GM20431 (cell line): Measurements from ENCODE around the gene NEDD4L.

Experiments
- in situ Hi-C: fragments of 300-500 bp; cut with MseI, MboI; formaldehyde crosslinking; loops from one replicate; pipeline ENCODE4 v1.15.0; 2020; ENCODE audit warnings: low sequenced_read_pairs; ENCODE audit not compliant: unreplicated experiment

Gene NEDD4L

DNA sequence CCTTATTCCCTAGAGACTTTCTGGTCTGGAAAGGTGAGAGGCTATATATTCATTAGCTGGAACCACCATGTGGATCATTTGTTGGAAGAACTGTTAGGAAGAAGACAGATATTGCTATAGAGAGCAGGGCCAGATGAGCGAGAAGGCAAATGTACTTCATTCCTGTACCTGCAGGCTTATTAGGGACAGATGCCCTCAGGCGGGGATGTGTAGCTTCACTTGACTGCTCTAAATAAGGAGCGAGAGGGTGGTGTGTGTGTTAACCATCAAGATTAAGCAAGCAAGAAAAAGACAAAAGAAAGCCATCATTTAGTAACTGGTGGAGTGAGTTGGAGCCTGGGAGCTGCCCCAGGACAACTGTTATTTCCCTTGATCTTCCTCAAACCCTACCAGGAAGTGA is 36.4 kb downstream of the NEDD4L start:
- in situ Hi-C loops, result no loop called here

DNA sequence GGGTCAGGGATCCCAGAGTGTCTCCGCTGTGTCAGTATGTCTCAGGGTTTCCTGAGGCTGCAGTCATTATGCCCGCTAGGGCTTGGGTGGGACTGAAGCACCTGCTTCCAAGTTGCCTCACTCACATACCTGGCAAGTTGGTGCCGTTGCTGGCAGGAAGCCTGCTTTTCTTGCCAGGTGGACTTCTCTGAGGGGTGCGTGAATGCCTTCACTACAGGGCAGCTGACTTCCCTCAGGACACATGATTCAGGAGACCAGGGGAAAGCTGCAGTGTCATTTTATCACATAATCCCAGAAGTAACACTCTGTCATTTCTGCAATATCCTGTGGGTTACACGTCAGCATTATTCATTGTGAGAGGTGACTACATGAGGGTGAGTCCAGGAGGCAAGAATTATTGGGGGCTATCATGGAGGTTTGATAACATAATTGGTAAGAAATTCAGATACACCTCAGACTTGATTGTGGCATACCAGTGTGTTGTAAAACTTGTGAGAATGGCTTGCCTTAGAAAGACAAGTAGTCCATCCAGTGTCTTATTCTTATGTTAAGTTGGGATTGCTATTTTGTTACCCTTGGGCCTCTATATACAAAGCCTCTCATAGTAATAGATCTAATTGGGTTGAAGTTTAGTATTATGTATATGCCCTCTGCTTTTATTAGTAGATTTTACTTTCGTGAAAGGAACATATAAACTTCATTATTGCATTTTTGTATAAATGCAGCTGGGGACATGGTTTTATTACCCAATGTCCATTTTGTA is 44.1 kb downstream of the NEDD4L start:
- in situ Hi-C loops, result no loop called here

DNA sequence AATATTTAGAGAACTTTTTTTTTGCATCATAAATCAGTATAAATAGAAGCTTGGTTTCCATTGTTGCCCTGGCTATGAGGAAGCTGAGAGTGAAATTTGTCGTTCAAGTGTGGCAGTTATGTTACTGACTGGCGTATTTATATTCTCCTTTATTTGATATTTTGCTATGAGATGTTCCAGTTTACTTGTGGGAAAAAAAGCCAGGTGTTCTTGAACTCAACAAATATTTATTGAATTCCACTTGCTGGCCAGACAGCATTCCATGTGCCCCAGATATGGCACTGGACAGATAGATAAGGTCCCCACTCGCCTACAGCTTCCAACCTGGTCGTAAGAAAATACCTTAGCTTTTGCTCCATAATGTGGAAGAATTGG is 44.7 kb downstream of the NEDD4L start:
- in situ Hi-C loops, result no loop called here

DNA sequence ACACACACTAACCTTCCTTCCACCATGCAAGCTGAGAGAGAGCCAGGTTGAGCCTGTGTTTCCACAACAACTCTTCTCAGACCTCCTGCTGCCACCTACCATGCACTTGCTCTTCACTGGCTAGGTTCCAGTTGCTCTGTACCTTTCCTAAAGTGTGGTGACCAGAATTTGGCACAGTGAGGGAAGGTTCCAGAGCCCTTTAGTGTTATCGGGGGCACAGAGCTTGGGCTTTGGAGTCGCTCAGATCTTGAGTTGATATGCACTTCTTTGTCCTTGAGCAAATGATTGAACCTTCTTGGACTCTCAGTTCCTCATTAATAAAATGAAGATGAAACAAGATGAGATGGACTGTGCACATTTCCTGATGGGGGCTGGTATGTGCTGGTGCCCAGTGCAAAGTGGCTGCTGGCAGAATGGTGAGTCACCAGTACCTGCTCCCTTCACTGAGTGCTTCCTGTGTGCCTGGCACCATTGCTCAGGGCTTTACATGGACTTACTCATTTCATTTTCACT is 47.1 kb downstream of the NEDD4L start:
- in situ Hi-C loops, result no loop called here

DNA sequence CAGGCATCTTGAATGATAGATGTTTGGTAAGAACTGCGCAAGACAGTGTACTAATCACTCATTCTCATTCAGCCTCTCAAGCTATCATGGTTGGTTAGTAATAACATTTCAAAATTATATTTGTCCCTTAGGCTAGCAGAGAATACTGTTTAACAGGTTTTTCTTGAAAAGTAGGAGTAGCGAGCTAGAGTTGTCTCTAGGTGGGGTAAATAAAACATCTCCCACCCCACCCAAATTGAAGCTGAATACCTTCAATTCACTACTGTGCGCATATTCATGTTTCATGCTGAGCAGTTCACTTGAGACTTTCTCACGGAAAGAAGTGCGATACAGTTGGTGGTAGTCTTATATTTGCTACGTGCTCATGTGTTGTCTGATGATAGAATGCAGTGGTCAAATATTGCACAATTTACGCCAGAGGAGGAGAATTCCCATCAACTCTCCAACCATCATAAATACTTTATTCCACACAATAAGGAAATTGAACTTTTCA is 49.3 kb downstream of the NEDD4L start:
- in situ Hi-C loops, result no loop called here

DNA sequence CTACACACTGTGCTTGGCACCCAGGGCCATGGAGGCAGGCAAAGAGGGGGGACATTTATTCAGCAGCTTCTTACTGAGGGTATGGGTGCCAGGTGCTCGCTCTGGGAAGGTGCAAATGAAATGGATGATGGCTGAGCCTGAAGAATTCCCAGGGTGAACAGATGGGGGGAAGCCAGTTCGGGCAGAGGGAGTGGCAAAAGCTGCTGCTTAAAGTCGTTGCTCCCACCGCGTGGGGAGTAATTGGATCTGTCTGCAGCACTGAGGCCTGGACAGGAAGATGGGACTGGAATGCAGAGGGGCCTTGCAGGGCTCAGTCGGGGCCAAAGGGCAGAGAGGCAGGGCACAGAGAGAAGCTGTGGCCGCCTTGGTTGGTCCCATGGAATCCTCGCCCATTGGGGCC is 51.2 kb downstream of the NEDD4L start:
- in situ Hi-C loops, result no loop called here

DNA sequence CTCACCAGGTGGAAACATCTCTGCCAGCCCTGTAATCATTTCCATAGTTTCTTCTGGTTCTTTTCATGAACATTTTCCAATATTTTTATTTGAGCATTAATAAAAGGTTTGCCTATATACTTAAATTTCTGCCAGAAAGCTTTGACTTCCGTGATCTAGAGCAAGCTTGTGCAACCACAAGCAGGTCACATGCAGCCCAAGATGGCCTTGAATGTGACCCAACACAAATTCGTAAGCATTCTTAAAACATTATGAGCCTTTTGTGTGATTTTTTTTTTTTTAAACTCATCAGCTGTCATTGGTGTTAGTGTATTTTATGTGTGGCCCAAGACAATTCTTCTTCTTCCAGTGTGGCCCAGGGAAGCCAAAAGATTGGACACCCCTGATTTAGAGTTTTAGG is 51.6 kb downstream of the NEDD4L start:
- in situ Hi-C loops, result no loop called here

DNA sequence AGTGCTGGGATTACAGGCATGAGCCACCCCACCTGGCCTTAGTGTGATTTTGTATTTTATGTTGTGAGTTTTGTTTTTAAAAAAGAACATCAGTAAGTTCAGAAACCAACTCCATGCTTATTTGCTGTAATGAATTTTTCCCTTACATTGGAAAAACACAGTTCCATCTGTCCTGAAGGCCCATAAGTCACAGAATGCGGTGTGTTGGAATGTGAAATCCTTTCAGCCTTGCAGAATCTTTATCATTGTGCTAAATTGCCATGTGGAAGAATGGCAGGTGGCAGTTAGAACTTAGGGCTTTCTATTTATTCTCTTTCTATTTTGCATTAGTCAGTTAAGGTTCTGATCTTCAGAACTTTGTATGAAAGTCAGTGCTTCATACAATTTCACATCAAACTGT is 52.6 kb downstream of the NEDD4L start:
- in situ Hi-C loops, result no loop called here

DNA sequence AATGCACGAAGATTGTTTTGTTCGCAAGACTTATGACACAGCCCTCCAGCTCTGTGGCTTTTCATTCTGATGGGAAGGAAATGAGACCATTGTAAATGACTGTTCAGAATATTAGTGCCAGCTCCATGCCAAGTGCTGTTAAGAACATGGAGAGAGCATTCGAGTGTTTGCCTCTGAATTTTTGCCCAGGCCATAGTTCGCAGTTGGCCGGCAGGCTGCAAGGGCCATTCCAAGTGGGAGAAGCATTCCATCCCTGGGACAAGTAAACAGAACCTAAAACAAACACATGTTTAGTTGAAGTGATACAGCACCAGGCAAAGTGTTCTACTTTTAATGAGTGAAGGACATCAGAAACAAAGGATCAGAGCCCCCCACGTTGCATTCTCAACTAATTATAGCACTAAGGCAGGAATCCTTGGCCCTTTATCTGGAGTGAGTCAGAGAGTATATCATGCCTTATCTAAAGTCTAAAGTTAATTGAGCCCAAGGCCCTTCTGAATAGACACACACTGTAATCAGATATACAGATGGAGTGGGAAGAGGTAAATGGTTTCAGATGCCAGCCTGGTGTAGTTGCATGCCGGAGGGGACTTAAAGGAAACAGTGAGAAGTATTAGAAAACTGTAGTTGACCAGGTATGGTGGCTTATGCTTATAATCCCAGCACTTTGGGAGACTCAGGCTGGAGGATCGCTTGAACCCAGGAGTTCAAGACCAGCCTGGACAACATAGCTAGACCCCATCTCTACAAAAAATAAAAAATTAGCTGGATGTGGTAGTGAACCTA is 53.3 kb downstream of the NEDD4L start:
- in situ Hi-C loops, result no loop called here

DNA sequence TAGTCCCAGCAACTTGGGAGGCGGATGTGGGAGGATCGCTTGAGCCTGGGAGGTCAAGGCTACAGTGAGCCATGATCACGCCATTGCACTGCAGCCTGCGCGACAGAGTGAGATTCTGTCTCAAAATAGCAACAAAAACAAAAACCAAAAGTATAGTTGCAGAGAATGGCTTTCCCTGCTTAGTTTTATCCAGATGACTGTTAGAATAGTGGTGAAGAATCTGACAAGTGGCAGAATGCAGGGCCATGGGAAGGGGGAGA is 53.8 kb downstream of the NEDD4L start:
- in situ Hi-C loops, result no loop called here

DNA sequence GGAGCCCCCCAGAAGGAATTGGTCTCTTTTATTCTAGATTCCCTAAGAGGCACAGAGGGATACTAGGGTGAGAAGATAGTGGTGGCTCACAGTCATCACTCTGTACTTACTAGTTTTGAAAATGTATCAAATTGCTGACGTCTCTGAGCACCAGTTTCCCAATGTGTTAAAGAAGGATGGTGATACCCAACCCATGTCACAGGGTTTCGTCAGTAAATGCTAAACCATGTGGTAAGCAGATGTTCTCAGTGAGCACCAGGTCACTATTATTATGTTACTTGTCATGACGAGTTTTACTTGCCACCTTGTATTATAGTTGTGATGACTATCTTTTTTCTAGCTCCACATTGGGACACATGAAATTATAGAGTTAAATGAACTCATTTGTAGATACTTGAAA is 54.7 kb downstream of the NEDD4L start:
- in situ Hi-C loops, result no loop called here

DNA sequence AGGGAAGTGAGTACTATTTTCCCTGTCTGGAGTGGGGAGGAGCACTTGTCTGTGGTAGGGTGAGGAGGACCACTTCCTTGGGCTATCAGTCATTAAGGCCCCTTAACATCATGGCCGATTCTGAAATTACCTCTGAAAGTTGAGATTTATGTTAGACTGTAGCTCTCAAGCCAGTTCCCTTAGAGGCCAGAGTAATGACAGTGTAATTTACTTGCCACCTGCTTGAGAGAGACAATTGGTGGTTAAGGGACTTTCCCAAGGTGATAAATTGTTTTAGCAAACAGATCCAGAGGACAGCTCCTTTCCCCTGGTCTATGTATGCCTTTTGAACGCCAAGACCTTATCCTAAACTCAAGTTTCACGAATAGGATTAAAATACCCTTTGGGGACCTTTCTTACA is 56.1 kb downstream of the NEDD4L start:
- in situ Hi-C loops, result no loop called here

DNA sequence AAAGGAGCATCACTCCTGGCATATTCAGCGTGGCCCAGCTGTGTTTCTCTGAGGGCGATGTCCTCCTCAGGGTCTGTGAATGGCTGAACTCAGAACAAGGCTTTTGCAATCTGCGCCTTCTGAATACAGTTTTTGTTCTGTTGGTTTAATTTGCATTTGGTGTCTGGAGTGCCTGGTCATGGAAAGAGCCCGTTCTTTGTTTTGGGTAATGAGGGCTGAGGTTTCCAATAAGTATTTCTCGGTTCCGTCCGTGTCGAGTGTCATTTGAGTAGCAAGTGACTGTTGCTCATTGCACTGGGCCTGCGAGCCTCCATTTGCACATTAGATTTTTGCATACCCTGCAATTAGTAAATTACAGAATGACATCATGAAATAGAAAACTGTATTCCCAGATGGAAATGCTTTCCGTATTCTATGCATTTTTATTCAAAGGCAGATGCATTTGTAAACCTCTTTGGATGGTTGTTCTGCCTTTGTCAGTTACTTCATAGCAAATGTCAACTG is 57.3 kb downstream of the NEDD4L start:
- in situ Hi-C loops, result no loop called here

DNA sequence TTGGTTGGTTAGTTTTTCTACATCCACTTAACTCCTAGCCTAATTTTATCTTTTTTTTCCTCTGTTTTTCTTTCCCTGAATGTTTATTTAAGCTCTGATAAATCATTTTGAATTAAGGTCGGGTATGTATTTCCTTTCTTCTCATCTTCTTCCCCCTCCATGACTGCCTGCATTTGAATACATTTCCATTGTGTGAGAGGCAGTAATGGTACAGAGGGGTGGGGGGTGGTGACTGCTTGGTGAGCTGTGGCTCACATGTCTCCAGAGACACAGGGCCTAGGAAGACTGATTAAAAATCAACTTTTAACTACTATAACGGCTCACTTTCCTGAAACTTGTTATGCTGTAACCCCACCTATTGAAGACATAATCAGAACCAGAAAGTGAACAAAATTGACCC is 58.0 kb downstream of the NEDD4L start:
- in situ Hi-C loops, result no loop called here

DNA sequence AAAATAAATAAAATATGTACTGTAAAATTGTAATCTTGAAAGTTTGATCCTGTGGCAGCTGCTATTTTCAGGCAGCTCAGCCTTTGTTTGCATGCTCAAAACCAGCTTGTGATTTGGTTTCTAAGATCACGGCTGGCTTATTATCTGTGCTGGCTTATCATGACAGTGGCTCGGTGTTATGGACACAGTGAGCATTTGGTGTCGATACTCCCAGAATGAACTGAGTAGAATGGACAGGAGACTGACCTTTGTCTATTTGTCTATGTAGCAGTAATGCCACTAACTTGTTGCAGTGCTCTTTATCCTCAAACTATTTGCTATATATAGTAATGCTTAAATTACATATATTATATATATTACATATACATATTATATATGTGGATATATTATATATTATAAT is 58.8 kb downstream of the NEDD4L start:
- in situ Hi-C loops, result no loop called here

DNA sequence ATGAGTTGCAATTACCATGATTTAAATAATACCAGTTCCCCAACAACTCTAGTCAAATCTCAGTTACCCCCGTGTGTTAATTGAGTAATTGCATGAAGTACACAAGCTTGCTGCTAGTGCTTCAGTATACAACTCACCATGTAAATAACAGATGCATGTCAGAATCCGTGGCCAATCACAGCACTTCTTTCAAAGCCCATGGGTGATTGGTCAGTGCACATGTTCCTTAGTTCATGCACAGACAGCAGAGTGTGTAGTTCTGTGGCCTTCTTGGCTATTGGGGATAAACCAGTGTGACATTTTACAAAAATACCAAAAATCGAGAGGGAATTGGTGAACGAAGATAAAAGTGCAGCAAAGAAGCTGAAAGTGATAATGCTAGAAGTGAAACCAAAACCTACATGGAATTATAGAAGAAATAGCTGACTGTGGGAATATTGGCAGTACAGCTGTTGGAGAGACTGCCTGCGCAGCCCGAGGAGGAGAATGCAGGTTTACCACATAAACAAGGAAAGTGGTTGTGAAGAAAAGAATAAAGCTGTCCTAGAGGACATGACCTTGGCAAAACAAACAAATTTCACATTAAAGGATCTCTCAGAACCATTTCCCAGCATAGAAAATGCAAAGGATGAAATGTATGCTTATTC is 59.4 kb downstream of the NEDD4L start:
- in situ Hi-C loops, result no loop called here

DNA sequence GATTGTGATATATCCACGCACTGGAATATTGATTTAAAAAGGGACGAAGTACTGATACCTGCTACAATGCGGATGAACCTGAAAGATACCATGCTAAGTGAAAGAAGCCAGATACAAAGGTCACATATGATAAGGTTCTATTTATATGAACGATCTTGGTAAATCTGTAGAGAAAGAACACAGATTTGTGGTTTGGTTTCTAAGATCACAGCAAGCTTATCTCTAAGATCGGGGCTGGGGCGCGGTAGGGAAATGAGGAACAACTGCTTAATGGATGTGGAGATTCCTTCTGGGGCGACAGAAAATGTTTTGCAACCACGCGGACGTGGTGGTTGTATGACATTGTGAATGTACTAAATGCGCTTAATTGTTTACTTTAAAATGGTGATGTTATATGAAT is 60.1 kb downstream of the NEDD4L start:
- in situ Hi-C loops, result no loop called here

DNA sequence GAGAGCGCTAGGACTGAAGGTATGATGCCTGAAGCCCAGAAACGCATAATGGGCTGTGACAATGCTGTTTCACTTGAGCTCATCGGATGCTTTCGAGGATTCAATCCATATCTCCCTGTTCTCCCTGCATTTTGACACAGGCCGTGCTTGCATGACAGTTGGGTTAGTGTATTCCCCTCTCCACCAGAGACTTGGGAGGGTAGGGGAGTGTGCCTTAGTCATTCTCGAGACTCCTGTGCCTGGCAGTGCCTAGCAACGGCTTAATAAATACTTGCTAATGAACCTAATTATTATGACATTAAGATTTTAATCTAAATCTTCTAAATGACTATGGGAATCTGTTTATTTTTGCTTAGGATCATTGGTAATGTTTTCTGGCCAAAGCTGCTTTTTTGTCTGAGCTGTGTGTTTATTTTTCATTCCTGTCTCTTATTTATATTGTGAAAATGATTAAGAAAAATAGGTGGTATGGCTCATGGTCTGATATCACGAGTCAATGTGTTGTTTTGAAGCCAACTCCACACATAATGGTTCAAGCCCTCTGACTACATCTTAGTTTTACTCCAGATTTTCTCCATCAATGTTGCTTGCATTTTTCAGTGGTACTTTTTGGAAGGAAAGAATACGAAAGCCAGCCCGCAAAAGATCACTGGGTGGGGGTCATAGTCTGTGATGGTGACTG is 61.3 kb downstream of the NEDD4L start:
- in situ Hi-C loops, result no loop called here

DNA sequence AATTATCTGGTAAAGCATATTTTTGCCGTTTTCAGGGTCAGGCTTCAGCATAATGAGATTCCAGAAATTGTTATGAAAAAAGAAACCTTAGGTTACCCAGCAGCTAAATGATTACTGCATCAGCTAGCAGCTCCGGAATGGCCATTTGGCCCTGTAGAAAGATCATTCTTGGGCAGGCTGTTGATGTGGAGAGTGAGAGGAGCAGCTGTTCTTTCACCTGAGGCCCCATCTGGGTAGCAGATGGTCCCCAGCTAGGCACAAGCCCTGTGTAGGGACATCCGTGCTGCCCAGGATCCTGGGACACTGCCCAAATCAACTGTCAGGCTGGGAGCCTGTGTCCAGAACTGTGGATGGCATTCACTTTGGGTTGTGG is 61.8 kb downstream of the NEDD4L start:
- in situ Hi-C loops, result no loop called here

DNA sequence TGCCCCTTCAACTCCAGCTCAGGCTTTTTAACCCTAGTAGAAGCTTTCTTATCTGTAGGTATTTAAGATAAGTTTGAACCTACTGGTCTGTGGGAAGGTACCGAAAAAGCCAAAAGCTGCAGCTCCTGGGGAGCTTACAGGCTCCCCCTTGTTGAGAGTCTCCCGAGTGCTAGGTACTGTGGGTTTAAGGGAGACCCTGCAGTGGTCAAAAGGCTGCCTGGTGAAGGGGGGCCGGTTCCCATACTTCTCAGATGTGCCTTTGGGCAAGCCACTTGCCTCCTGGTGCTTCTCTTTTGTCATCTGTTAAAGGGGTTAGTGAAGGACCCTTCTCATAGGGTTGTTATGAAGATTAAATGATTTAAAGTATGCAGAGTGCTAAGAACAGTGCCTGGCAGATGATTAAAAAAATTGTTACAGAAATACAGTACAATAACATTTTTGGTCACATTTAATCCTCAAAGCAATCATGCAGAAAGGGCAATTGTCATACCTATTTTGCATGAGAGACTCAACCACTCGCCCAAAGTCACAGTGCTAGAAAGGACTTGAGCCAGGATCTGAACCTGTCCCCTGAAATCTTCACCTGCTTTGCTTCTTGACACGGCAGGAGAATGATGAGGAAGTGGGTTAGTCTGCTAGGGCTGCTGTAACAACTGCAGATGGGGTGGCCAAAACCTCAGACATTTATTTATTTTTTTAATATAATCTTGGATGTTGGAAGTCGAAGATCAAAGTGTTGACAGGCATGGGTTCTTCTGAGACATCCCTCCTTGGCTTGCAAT is 62.5 kb downstream of the NEDD4L start:
- in situ Hi-C loops, result no loop called here
